HG03025 (cell line): ENCODE data around the gene UNC79.

ENCODE experiments used
- ATAC-seq: cut with Tn5 transposase; IDR thresholded peaks from one replicate; pipeline ENCODE4 v1.9.1; 2021; ENCODE audit warnings: mild to moderate bottlenecking, moderate library complexity; ENCODE audit not compliant: unreplicated experiment, low FRiP score

Gene UNC79

GRCh38 chr14:93743270-93744060 lies 312.7 kb downstream of the UNC79 start:
- no peak for ATAC-seq

- ATAC-seq = no peak
These were observed 313.4 kb downstream of the UNC79 start for GRCh38 chr14:93744176-93744575.

- no peak for ATAC-seq
These were observed 314.1 kb downstream of the UNC79 start for GRCh38 chr14:93744876-93745275.

GRCh38 chr14:93745603-93746273 lies 315.0 kb downstream of the UNC79 start:
- ATAC-seq = no peak

- no peak for ATAC-seq
These were observed 316.4 kb downstream of the UNC79 start for GRCh38 chr14:93747102-93747501.

- no peak for ATAC-seq
These were observed 316.8 kb downstream of the UNC79 start for GRCh38 chr14:93747560-93747959.

GRCh38 chr14:93748208-93749075 lies 317.7 kb downstream of the UNC79 start:
- no peak for ATAC-seq

- no peak for ATAC-seq
These were observed 318.3 kb downstream of the UNC79 start for GRCh38 chr14:93749076-93749420.

- ATAC-seq = no peak
These were observed 321.4 kb downstream of the UNC79 start for GRCh38 chr14:93751946-93752655.

GRCh38 chr14:93752980-93753561 lies 322.3 kb downstream of the UNC79 start:
- ATAC-seq = no peak

GRCh38 chr14:93753647-93754046 lies 322.9 kb downstream of the UNC79 start:
- ATAC-seq = no peak

- ATAC-seq = no peak
These were observed 326.5 kb downstream of the UNC79 start for GRCh38 chr14:93757206-93757605.
